ENCODE data around the gene KCND2.

The KCND2 gene

DNA sequence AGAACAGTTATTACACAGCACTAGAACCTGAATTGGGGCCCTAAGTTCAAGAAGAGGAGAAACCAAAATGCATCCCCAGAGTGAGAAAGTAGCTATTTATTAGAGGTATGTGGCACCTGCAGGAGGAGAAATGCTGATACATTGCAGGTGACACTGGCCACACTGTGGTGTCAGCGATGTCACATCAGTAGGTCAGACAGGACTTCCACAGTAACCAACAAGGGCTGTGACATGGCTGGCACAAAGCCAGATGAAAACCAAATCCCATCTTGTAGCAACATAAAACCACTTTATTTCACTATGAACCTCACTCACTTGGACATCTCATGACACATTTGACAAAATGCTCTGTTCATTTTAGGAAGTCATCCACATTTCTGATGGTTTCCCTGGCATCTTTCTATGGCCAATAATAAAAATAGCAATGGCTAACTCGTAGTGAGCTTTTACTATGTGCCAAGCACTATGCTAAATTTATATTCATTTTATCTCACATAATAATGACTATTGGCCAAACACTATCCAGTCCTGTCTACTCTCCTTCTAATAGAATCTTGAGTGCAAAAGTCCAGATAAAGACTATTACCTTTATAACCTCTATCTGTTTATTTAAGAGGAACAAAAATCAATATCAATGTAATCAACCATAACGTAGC is 430.7 kb downstream of the KCND2 start:
- CTCF ChIA-PET, result interaction anchor here (1.0 to 1.1 kb wide), 2 partner anchors 41 to 72 kb away, joined by 3 to 4 read pairs; no protein-coding TSS in a partner anchor
- H3K36me3 ChIP-seq (ENCODE audit: control insufficient read depth in 4 of 4, insufficient read depth in 4 of 4, low read length in 3 of 4), result no peaks in the 10 kb centered on the region
- WGBS (ENCODE audit: insufficient coverage), result 90% methylated on average over 2 of the region's 3 CpGs
- H3K27me3 ChIP-seq (replicated peaks in 2 of 5; ENCODE audit: control insufficient read depth in 4 of 5, insufficient read depth in 5 of 5, low read length in 4 of 5), result peaks cover 3 to 42% (median 15%) of the 10 kb centered on the region in 5 experiments
- peaks cover 0 to 1% (median 0%) of the 10 kb centered on the region in 5 experiments for H3K9me3 ChIP-seq (ENCODE audit: control extremely low read depth in 1 of 5, control insufficient read depth in 4 of 5, insufficient read depth in 2 of 5, low read depth in 1 of 5, low read length in 4 of 5)
- POLR2A ChIA-PET, result no interaction called here
- H3K27ac ChIP-seq (ENCODE audit: insufficient read depth in 1 of 2, low read depth in 1 of 2, low read length in 2 of 2, poor library complexity in 1 of 2, severe bottlenecking in 2 of 2), result no peak overlapping the region
- no peak for DNase-seq
- H3K4me3 ChIP-seq (ENCODE audit: control insufficient read depth in 1 of 7, extremely low read depth in 1 of 7, insufficient read depth in 4 of 7, low read depth in 2 of 7, low read length in 6 of 7), result no peak overlapping the region
- H3K4me1 ChIP-seq (ENCODE audit: control extremely low read depth in 1 of 4, control insufficient read depth in 4 of 4, insufficient read depth in 4 of 4, low read length in 3 of 4), result no peaks in the 10 kb centered on the region

DNA sequence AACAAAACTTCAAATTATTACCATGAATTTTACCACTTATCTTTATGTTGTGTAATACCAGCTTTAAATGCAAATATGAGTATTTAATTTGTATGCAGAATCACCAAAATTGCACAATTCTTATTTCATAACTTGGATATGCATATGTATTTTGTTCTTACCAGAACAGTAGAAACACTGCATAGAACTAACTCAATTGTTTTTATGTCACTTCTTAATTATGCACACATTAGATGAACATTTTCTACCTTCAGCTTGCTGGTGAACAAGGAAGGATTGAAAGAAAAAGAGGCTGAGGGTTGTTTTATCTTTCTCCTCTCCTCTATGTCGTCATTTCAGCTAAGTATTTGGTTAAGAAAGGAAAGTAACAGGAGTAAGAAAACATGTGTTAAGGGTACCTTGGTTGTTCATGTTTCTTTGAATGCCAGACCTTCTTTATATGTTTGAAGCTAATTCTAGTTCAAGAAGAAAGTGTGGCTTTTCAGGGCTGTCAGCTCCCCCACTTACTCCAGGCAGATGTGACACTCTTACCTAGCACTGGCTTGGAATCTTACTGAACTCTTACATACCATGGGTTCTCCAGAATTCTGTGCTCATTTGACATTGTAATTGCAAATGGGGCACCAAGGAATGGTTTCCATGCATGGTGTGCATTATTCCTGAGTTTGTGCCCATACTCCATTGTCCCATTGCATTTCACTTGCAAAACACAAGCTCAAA is 436.4 kb downstream of the KCND2 start:
- no peaks in the 10 kb centered on the region for H3K36me3 ChIP-seq (ENCODE audit: control insufficient read depth in 4 of 4, insufficient read depth in 4 of 4, low read length in 3 of 4)
- WGBS (ENCODE audit: insufficient coverage), result no CpG with 5 or more reads among the region's 1 CpG
- POLR2A ChIA-PET, result no interaction called here

DNA sequence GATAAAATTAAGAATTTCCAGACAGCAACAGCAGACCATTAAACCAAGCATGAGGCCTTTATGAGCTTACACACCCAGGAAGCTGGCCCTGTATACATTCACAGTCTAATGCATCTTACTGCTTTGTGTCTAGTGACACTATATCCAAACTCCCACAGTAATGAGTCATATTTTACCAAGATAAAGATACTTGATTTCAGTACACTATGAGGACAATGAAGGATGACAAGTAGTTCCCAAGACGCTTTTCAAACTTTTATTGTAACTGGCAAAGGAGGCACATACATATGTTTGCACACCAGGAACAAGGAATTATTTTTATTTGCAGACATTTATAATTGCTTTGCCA is 437.0 kb downstream of the KCND2 start:
- WGBS (ENCODE audit: insufficient coverage), result 100% methylated on average over 1 of the region's 1 CpG
- ChIA-PET CTCF (no interaction called here), POLR2A (no interaction called here)
- Histone ChIP-seq H3K4me1 (ENCODE audit: control extremely low read depth in 1 of 4, control insufficient read depth in 4 of 4, insufficient read depth in 4 of 4, low read length in 3 of 4) (no peaks in the 10 kb centered on the region), H3K27me3 (replicated peaks in 2 of 5; ENCODE audit: control insufficient read depth in 4 of 5, insufficient read depth in 5 of 5, low read length in 4 of 5) (peaks cover 2 to 18% (median 12%) of the 10 kb centered on the region in 5 experiments), H3K27ac (ENCODE audit: insufficient read depth in 1 of 2, low read depth in 1 of 2, low read length in 2 of 2, poor library complexity in 1 of 2, severe bottlenecking in 2 of 2) (no peak overlapping the region), H3K4me3 (ENCODE audit: control insufficient read depth in 1 of 7, extremely low read depth in 1 of 7, insufficient read depth in 4 of 7, low read depth in 2 of 7, low read length in 6 of 7) (no peak overlapping the region), H3K36me3 (ENCODE audit: control insufficient read depth in 4 of 4, insufficient read depth in 4 of 4, low read length in 3 of 4) (no peaks in the 10 kb centered on the region), H3K9me3 (ENCODE audit: control extremely low read depth in 1 of 5, control insufficient read depth in 4 of 5, insufficient read depth in 2 of 5, low read depth in 1 of 5, low read length in 4 of 5) (no peaks in the 10 kb centered on the region)
- DNase-seq, result no peak

More for the DNA sequence above, 436.4 kb downstream of the KCND2 start:
- Histone ChIP-seq H3K4me1 (ENCODE audit: control extremely low read depth in 1 of 4, control insufficient read depth in 4 of 4, insufficient read depth in 4 of 4, low read length in 3 of 4) (no peaks in the 10 kb centered on the region), H3K9me3 (ENCODE audit: control extremely low read depth in 1 of 5, control insufficient read depth in 4 of 5, insufficient read depth in 2 of 5, low read depth in 1 of 5, low read length in 4 of 5) (no peaks in the 10 kb centered on the region), H3K4me3 (ENCODE audit: control insufficient read depth in 1 of 7, extremely low read depth in 1 of 7, insufficient read depth in 4 of 7, low read depth in 2 of 7, low read length in 6 of 7) (no peak overlapping the region), H3K27me3 (replicated peaks in 2 of 5; ENCODE audit: control insufficient read depth in 4 of 5, insufficient read depth in 5 of 5, low read length in 4 of 5) (peaks cover 3 to 21% (median 12%) of the 10 kb centered on the region in 5 experiments), H3K27ac (ENCODE audit: insufficient read depth in 1 of 2, low read depth in 1 of 2, low read length in 2 of 2, poor library complexity in 1 of 2, severe bottlenecking in 2 of 2) (no peak overlapping the region)
- CTCF ChIA-PET, result no interaction called here
- no peak for DNase-seq

DNA sequence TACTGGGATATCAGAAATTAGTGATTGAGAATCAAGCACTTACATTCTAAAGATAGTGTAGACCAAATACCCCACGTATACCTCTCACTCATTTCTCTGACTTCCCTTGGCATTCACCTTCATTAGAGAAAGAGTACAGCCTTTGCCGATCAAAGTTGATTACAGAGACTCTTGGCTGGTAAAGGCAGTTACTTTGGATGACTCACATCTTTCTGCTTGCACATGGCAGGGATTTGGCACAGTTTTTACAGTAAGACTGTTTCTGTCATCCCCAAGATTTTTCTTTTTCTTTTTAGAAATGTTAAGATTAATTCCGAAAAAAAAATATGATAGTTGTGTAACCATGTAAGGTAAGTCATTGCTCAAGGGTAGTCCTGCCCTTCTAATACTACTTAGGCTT is 442.0 kb downstream of the KCND2 start:
- ChIA-PET CTCF (no interaction called here), POLR2A (no interaction called here)
- no peak for DNase-seq
- Histone ChIP-seq H3K36me3 (ENCODE audit: control insufficient read depth in 4 of 4, insufficient read depth in 4 of 4, low read length in 3 of 4) (no peaks in the 10 kb centered on the region), H3K9me3 (ENCODE audit: control extremely low read depth in 1 of 5, control insufficient read depth in 4 of 5, insufficient read depth in 2 of 5, low read depth in 1 of 5, low read length in 4 of 5) (no peaks in the 10 kb centered on the region), H3K27me3 (replicated peaks in 2 of 5; ENCODE audit: control insufficient read depth in 4 of 5, insufficient read depth in 5 of 5, low read length in 4 of 5) (peaks cover 0 to 10% (median 4%) of the 10 kb centered on the region in 5 experiments), H3K27ac (ENCODE audit: insufficient read depth in 1 of 2, low read depth in 1 of 2, low read length in 2 of 2, poor library complexity in 1 of 2, severe bottlenecking in 2 of 2) (no peak overlapping the region), H3K4me1 (ENCODE audit: control extremely low read depth in 1 of 4, control insufficient read depth in 4 of 4, insufficient read depth in 4 of 4, low read length in 3 of 4) (no peaks in the 10 kb centered on the region), H3K4me3 (ENCODE audit: control insufficient read depth in 1 of 7, extremely low read depth in 1 of 7, insufficient read depth in 4 of 7, low read depth in 2 of 7, low read length in 6 of 7) (no peak overlapping the region)
- WGBS (ENCODE audit: insufficient coverage), result 100% methylated on average over 1 of the region's 3 CpGs

DNA sequence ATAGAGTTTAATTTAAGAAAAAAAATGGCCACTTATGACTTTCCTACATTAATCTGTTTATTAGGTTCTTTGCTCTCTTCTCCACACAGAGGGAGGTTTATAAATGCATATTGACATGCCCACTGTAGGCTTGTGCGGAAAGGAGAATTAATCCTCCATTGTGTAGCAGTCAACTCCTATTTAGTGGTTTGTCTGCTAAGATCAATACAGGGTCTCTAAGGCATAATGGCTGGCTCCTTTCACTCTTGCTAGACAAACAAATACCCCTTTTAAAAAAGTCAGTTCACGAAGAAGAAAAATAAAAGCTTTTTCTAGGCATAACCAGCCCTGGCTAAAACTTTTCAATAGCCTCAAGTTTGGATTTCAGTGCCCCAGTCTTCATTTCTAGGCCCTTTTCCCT is 443.3 kb downstream of the KCND2 start:
- H3K9me3 ChIP-seq (ENCODE audit: control extremely low read depth in 1 of 5, control insufficient read depth in 4 of 5, insufficient read depth in 2 of 5, low read depth in 1 of 5, low read length in 4 of 5), result no peaks in the 10 kb centered on the region
- WGBS (ENCODE audit: insufficient coverage), result 56% methylated on average over 1 of the region's 2 CpGs
- no peaks in the 10 kb centered on the region for H3K36me3 ChIP-seq (ENCODE audit: control insufficient read depth in 4 of 4, insufficient read depth in 4 of 4, low read length in 3 of 4)
- CTCF ChIA-PET, result interaction anchor here (2.1 kb wide), 1 partner anchor 9 kb away, joined by 4 read pairs; no protein-coding TSS in a partner anchor
- no peaks in the 10 kb centered on the region for H3K4me1 ChIP-seq (ENCODE audit: control extremely low read depth in 1 of 4, control insufficient read depth in 4 of 4, insufficient read depth in 4 of 4, low read length in 3 of 4)
- H3K27me3 ChIP-seq (replicated peaks in 2 of 5; ENCODE audit: control insufficient read depth in 4 of 5, insufficient read depth in 5 of 5, low read length in 4 of 5), result peaks cover 0 to 12% (median 4%) of the 10 kb centered on the region in 5 experiments
- POLR2A ChIA-PET, result no interaction called here
- no peak overlapping the region for H3K27ac ChIP-seq (ENCODE audit: insufficient read depth in 1 of 2, low read depth in 1 of 2, low read length in 2 of 2, poor library complexity in 1 of 2, severe bottlenecking in 2 of 2)
- DNase-seq, result no peak
- H3K4me3 ChIP-seq (ENCODE audit: control insufficient read depth in 1 of 7, extremely low read depth in 1 of 7, insufficient read depth in 4 of 7, low read depth in 2 of 7, low read length in 6 of 7), result no peak overlapping the region

DNA sequence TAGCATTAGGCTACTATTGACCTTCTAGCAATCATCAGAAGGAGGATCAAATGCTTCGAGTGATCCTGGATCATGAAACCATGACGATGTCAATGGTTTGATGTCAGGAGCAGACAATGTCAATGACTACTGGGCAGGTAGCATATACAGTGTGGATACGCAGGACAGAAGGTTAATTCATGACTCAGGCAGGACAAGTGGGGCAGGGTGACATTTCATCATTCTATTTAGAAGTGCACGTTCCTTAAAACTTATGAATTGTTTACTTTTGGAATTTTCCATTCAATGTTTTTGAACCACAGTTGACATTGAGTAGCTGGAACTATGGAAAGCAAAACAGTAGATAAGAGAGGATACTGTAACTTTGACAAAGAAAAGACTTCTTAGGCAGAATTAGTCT is 444.2 kb downstream of the KCND2 start:
- 97% methylated on average over 3 of the region's 4 CpGs for WGBS (ENCODE audit: insufficient coverage)
- no peaks in the 10 kb centered on the region for H3K36me3 ChIP-seq (ENCODE audit: control insufficient read depth in 4 of 4, insufficient read depth in 4 of 4, low read length in 3 of 4)
- CTCF ChIA-PET, result interaction anchor here (2.1 kb wide), 1 partner anchor 10 kb away, joined by 4 read pairs; no protein-coding TSS in a partner anchor
- no peaks in the 10 kb centered on the region for H3K4me1 ChIP-seq (ENCODE audit: control extremely low read depth in 1 of 4, control insufficient read depth in 4 of 4, insufficient read depth in 4 of 4, low read length in 3 of 4)
- H3K27ac ChIP-seq (ENCODE audit: insufficient read depth in 1 of 2, low read depth in 1 of 2, low read length in 2 of 2, poor library complexity in 1 of 2, severe bottlenecking in 2 of 2), result no peak overlapping the region
- no peak overlapping the region for H3K4me3 ChIP-seq (ENCODE audit: control insufficient read depth in 1 of 7, extremely low read depth in 1 of 7, insufficient read depth in 4 of 7, low read depth in 2 of 7, low read length in 6 of 7)
- peaks cover 0 to 12% (median 4%) of the 10 kb centered on the region in 5 experiments for H3K27me3 ChIP-seq (replicated peaks in 2 of 5; ENCODE audit: control insufficient read depth in 4 of 5, insufficient read depth in 5 of 5, low read length in 4 of 5)
- H3K9me3 ChIP-seq (ENCODE audit: control extremely low read depth in 1 of 5, control insufficient read depth in 4 of 5, insufficient read depth in 2 of 5, low read depth in 1 of 5, low read length in 4 of 5), result no peaks in the 10 kb centered on the region
- DNase-seq, result no peak
- POLR2A ChIA-PET, result no interaction called here

DNA sequence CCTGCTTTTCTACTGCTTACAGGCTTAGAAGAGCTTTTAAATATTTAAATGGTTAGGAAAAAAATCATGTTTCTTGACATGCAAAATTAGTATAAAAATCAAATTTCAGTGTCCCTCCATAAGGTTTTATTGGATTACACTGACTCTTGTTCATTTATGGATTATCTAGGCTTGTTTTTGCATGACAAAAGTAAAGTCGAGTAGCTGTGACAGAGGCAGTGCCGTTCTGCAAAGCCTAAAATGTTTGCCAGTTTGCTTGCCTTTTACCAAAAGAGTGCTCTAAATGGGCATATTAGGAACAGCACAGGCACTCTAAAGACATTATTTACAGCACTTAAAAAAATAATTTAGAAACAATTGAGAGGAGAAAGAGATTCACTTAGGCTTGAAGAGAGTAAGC is 445.4 kb downstream of the KCND2 start:
- Histone ChIP-seq H3K4me1 (ENCODE audit: control extremely low read depth in 1 of 4, control insufficient read depth in 4 of 4, insufficient read depth in 4 of 4, low read length in 3 of 4) (no peaks in the 10 kb centered on the region), H3K27me3 (replicated peaks in 2 of 5; ENCODE audit: control insufficient read depth in 4 of 5, insufficient read depth in 5 of 5, low read length in 4 of 5) (peaks cover 0 to 12% (median 4%) of the 10 kb centered on the region in 5 experiments), H3K9me3 (ENCODE audit: control extremely low read depth in 1 of 5, control insufficient read depth in 4 of 5, insufficient read depth in 2 of 5, low read depth in 1 of 5, low read length in 4 of 5) (no peaks in the 10 kb centered on the region), H3K27ac (ENCODE audit: insufficient read depth in 1 of 2, low read depth in 1 of 2, low read length in 2 of 2, poor library complexity in 1 of 2, severe bottlenecking in 2 of 2) (no peak overlapping the region), H3K4me3 (ENCODE audit: control insufficient read depth in 1 of 7, extremely low read depth in 1 of 7, insufficient read depth in 4 of 7, low read depth in 2 of 7, low read length in 6 of 7) (no peak overlapping the region), H3K36me3 (ENCODE audit: control insufficient read depth in 4 of 4, insufficient read depth in 4 of 4, low read length in 3 of 4) (no peaks in the 10 kb centered on the region)
- ChIA-PET POLR2A (no interaction called here), CTCF (interaction anchor here (1.1 kb wide), 1 partner anchor 13 kb away, joined by 6 read pairs; no protein-coding TSS in a partner anchor)
- WGBS (ENCODE audit: insufficient coverage), result 85% methylated on average over 2 of the region's 2 CpGs
- DNase-seq, result no peak
